Ovary (tissue), 9 donors: ENCODE results near the gene ZNF534. TPM values are rescaled to one million over a fixed set of nuclear protein-coding genes. Genes with fewer than 3 reads are reported as not detected.
"Not testable (repeated sequence)": the region's sequence is repeated elsewhere in the genome, so short reads cannot be mapped to it uniquely, and the experiment has no call there.

Experiments
- DNase-seq, 5 donors: peaks; one replicate each; pipeline ENCODE4 v3.0.0-alpha.2; 2019 to 2020
- H3K27ac ChIP-seq, 2 donors: fragments of 200-600 bp; one replicate each; pipeline versions ENCODE4 v1.5.1 to v1.8.0; 2019 to 2022
- H3K27me3 ChIP-seq: fragments of 200-600 bp; one replicate; pipeline ENCODE4 v1.8.0; 2022
- H3K36me3 ChIP-seq: fragments of 200-600 bp; sonication (generic); one replicate; pipeline ENCODE4 v1.5.1; 2019
- H3K4me1 ChIP-seq: one replicate; pipeline ENCODE4 v1.8.1; 2013; ENCODE audit warnings: mild to moderate bottlenecking, moderate library complexity; ENCODE audit not compliant: insufficient read depth
- H3K4me3 ChIP-seq: fragments of 200-600 bp; sonication (generic); one replicate; pipeline ENCODE4 v1.5.1; 2017
- H3K9me3 ChIP-seq, 2 donors: fragments of 200-600 bp in 1 of 2; sonication (generic) in 1 of 2; one replicate each; pipeline versions ENCODE4 v1.5.1 to v1.8.1; 2013 to 2019; ENCODE audit warnings: mild to moderate bottlenecking in 1 of 2, moderate library complexity in 1 of 2
- CTCF ChIP-seq, 3 donors: fragments of 450-650 bp in 2 of 3; fragments of 200-600 bp in 1 of 3; IDR thresholded peaks; one replicate each; pipeline versions ENCODE4 v1.5.1 to v1.8.0; 2016 to 2022; ENCODE audit warnings: antibody characterized with exemption in 3 of 3, mild to moderate bottlenecking in 1 of 3
- EP300 ChIP-seq: sonication (generic); formaldehyde crosslinking; IDR thresholded peaks from one replicate; pipeline ENCODE4 v1.6.1; 2017; ENCODE audit warnings: antibody characterized with exemption
- POLR2A ChIP-seq: fragments of 450-650 bp; IDR thresholded peaks from one replicate; pipeline ENCODE4 v1.6.1; 2017; ENCODE audit warnings: antibody characterized with exemption, mild to moderate bottlenecking, moderate library complexity
- WGBS, 3 donors: extraction: QIAGEN DNeasy Blood & Tissue Kit in 1 of 3; methylation state at CpG; one replicate each; pipeline versions ENCODE4 v1.1.5 to v1.1.7; 2013 to 2017; 5-methylcytosine and 5-hydroxymethylcytosine counted together
- intact Hi-C, 4 donors: fragments of 100-400 bp; cut with DNase I; formaldehyde crosslinking; loops; one replicate each; pipeline versions ENCODE4 v1.11.0 to v1.15.1; 2022 to 2023
- polyA plus RNA-seq, 2 donors: library from polyadenylated mRNA; stranded (reverse); fragments of 200-250 nt in 1 of 2; fragments of 350-450 nt in 1 of 2; fragmentation: Illumina TruSeq in 1 of 2; extraction: RNeasy Lipid Tissue Mini Kit (QIAGEN cat#74804) in 1 of 2; gene quantifications; one replicate each; pipeline ENCODE4 v1.2.3, GENCODE V29; 2013 to 2014
- total RNA-seq, 7 donors: library from RNA; depleted of rRNA in 2 of 7; stranded (reverse); fragments of >200 nt in 2 of 7; fragmentation: NEBNext Ultra II Directional in 3 of 7; extraction: Animal tissue kit (Norgen Biotek cat#: 25700) in 3 of 7; gene quantifications; one replicate each; pipeline versions ENCODE4 v1.1.0 to v1.2.4, GENCODE V29; 2016 to 2023
- donor health status: DM: no; HTN: no; CAD: no; lungs with moderate emphysema.
- donor health status: DM: no; HTN: no; CAD: no.
- donor health status: Bipolar disorder and iron deficiency.
- donor health status: DM: yes; HTN: yes; CAD: no.
- donor health status: DM: no; HTN: no; CAD: no.
- donor health status: DM: yes; HTN: yes; CAD: no.

Gene ZNF534
- total and polyA plus RNA-seq, 9 donors: 0.16 to 0.91 (median 0.30) TPM

DNA sequence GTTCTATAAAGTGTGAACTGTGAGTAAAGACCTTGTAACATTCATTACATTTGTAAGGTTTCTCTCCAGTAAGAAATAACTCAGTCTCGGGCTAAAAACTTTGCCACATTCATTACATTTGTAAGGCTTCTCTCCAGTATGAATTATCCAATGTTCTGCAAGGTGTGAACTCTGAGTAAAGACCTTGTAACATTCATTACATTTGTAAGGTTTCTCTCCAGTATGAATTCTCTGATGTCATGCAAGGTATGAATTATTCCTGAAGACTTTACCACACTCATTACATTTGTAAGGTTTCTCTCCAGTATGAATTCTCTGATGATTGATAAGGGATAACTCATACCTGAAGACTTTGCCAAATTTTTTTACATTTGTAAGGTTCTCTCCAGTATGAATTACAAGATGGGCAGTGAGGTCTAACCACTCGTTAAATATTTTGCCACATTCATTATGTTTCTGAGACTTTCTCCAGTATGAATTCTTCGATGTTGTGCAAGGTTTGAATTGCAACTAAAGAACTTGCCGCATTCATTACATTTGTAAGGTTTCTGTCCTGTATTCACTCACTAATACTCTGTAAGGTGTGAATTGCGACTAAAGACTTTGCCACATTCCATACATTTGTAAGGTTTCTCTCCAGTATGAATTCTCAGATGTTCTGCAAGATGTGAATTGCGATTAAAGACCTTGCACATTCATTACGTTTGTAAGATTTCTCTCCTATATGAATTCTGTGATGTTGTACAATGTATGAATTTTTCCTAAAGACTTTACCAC lies 45.6 kb downstream of the ZNF534 start:
- DNase-seq: no peak
- no peaks in the 10 kb centered on the region for H3K27me3 ChIP-seq
- peaks cover 27 to 61% of the 10 kb centered on the region in 2 donors for H3K9me3 ChIP-seq
- H3K36me3 ChIP-seq: no peaks in the 10 kb centered on the region
- H3K4me3 ChIP-seq: no peak overlapping the region
- TF ChIP-seq CTCF (IDR thresholded peaks at IDR 0.05) (no peak), POLR2A (no peak), EP300 (no peak)
- 96 to 98% (median 97%) methylated on average over 7 of the region's 7 CpGs for WGBS, 3 donors
- intact Hi-C loops: no loop called here
- no peak overlapping the region for H3K27ac ChIP-seq
- H3K4me1 ChIP-seq: no peaks in the 10 kb centered on the region

- H3K4me3 ChIP-seq, intact Hi-C loops: not testable (repeated sequence)
- 32 to 47% (median 42%) methylated on average over 7 of the region's 7 CpGs for WGBS, 3 donors
These were observed 55.3 kb downstream of the ZNF534 start for GRCh38 chr19:52484111-52484743.

GRCh38 chr19:52485064-52485463 lies 56.1 kb downstream of the ZNF534 start:
- H3K36me3 ChIP-seq, H3K27me3 ChIP-seq, H3K4me1 ChIP-seq, DNase-seq, H3K27ac ChIP-seq, intact Hi-C loops, H3K4me3 ChIP-seq: not testable (repeated sequence)
- 38 to 47% (median 44%) methylated on average over 7 of the region's 7 CpGs for WGBS, 3 donors
- H3K9me3 ChIP-seq: peaks cover 3 to 50% of the 10 kb centered on the region in 2 donors

More at GRCh38 chr19:52484111-52484743, 55.3 kb downstream of the ZNF534 start:
- peaks cover 3 to 53% of the 10 kb centered on the region in 2 donors for H3K9me3 ChIP-seq
- H3K27ac ChIP-seq, H3K36me3 ChIP-seq, DNase-seq, H3K4me1 ChIP-seq, H3K27me3 ChIP-seq: not testable (repeated sequence)

DNA sequence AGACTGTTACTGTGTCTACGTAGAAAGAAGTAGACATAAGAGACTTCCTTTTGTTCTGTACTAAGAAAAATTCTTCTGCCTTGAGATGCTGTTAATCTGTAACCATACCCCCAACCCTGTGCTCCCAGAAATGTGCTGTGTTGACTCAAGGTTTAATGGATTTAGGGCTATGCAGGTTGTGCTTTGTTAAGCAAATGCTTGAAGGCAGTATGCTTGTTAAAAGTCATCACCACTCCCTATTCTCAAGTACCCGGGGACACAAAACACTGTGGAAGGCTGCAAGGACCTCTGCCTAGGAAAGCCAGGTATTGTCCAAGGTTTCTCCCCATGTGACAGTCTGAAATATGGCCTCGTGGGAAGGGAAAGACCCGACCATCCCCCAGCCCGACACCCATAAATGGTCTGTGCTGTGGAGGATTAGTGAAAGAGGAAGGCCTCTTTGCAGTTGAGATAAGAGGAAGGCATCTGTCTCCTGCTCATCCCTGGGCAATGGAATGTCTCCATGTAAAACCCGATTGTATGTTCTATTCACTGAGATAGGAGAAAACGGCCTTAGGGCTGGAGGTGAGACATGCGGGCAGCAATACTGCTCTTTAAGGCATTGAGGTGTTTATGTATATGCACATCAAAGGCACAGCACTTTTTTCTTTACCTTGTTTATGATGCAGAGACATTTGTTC lies 56.8 kb downstream of the ZNF534 start:
- peaks cover 3 to 44% of the 10 kb centered on the region in 2 donors for H3K9me3 ChIP-seq

GRCh38 chr19:52492201-52492993 lies 63.4 kb downstream of the ZNF534 start:
- H3K4me1 ChIP-seq: no peaks in the 10 kb centered on the region
- no peaks in the 10 kb centered on the region for H3K36me3 ChIP-seq
- H3K27me3 ChIP-seq: no peaks in the 10 kb centered on the region
- WGBS, 3 donors: 34 to 38% (median 36%) methylated on average over 37 of the region's 37 CpGs
- no peak overlapping the region for H3K4me3 ChIP-seq
- no peak overlapping the region for H3K27ac ChIP-seq
- no peak for TF ChIP-seq CTCF (IDR thresholded peaks at IDR 0.05)
- no peak for TF ChIP-seq EP300
- TF ChIP-seq POLR2A: no peak
- peaks cover 3 to 27% of the 10 kb centered on the region in 2 donors for H3K9me3 ChIP-seq
- intact Hi-C loops: no loop called here
- no peak for DNase-seq

More for the DNA sequence above, 56.8 kb downstream of the ZNF534 start:
- H3K4me3 ChIP-seq, H3K4me1 ChIP-seq, intact Hi-C loops, H3K36me3 ChIP-seq, H3K27me3 ChIP-seq, DNase-seq, H3K27ac ChIP-seq: not testable (repeated sequence)
- 10 to 12% (median 11%) methylated on average over 8 of the region's 8 CpGs for WGBS, 3 donors
